SK-N-SH (cell line): ENCODE results near the gene MPC1. TPM values are rescaled to one million over a fixed set of nuclear protein-coding genes. Genes with fewer than 3 reads are reported as not detected.

Source experiments
- CTCF ChIA-PET: fragments of 300-600, 350-600 bp; formaldehyde crosslinking; extraction: SDS; loops from one replicate; lab custom pipeline; 2021; lab: Yijun Ruan, JAX
- POLR2A ChIA-PET: fragments of 350-600 bp; sonication (Branson Sonifier 250); formaldehyde crosslinking; extraction: SDS; loops from one replicate; lab custom pipeline; 2020; ENCODE audit warnings: antibody characterized with exemption, inconsistent platforms; lab: Yijun Ruan, JAX
- DNase-seq: peaks from one replicate; pipeline ENCODE4 v3.0.0; 2012
- H2AFZ ChIP-seq: fragments of 200-600 bp; sonication (generic); 2 replicates; pipeline ENCODE4 v1.8.1; 2016; ENCODE audit warnings: antibody characterized with exemption, mild to moderate bottlenecking, low read depth
- H3F3A ChIP-seq: fragments of 200-600 bp; sonication (generic); replicated peaks from 2 replicates; pipeline ENCODE3; 2016; ENCODE audit warnings: antibody characterized with exemption, mild to moderate bottlenecking; ENCODE audit not compliant: insufficient read depth
- H3K27ac ChIP-seq, 2 experiments: fragments of 200-500 bp in 1 of 2; fragments of 200-600 bp in 1 of 2; sonication (Bioruptor generic) in 1 of 2; sonication (generic), shearing (Covaris generic) in 1 of 2; 2 replicates each; pipeline versions ENCODE4 v1.5.1 to v1.6.1; 2014 to 2016; ENCODE audit warnings: low read depth in 2 of 2, inconsistent platforms in 1 of 2, low read length in 1 of 2, mild to moderate bottlenecking in 1 of 2, mixed read lengths in 1 of 2
- H3K27me3 ChIP-seq: fragments of 200-600 bp; sonication (generic), shearing (Covaris generic); 2 replicates; pipeline ENCODE4 v1.6.1; 2016; ENCODE audit warnings: mixed run types; ENCODE audit not compliant: insufficient read depth
- H3K36me3 ChIP-seq, 2 experiments: fragments of 200-500 bp in 1 of 2; fragments of 200-600 bp in 1 of 2; sonication (Bioruptor generic) in 1 of 2; sonication (generic) in 1 of 2; replicated peaks in 1 of 2; 2 replicates each; pipeline versions ENCODE3 to v1.5.1; 2014 to 2016; ENCODE audit warnings: low read length in 1 of 2, mild to moderate bottlenecking in 1 of 2; ENCODE audit not compliant: insufficient read depth in 2 of 2, control insufficient read depth in 1 of 2
- H3K4me1 ChIP-seq, 2 experiments: fragments of 200-500 bp in 1 of 2; fragments of 200-600 bp in 1 of 2; sonication (Bioruptor generic) in 1 of 2; sonication (generic), shearing (Covaris generic) in 1 of 2; 2 replicates each; pipeline versions ENCODE4 v1.5.1 to v1.6.1; 2014 to 2016; ENCODE audit warnings: low read depth in 1 of 2, low read length in 1 of 2, mixed run types in 1 of 2; ENCODE audit not compliant: insufficient read depth in 2 of 2, control insufficient read depth in 1 of 2
- H3K4me2 ChIP-seq: fragments of 200-600 bp; sonication (generic), shearing (Covaris generic); 2 replicates; pipeline ENCODE4 v1.6.1; 2017; ENCODE audit warnings: mixed run types
- H3K4me3 ChIP-seq, 2 experiments: fragments of 200-500 bp in 1 of 2; fragments of 200-600 bp in 1 of 2; sonication (Bioruptor generic) in 1 of 2; sonication (generic), shearing (Covaris generic) in 1 of 2; 2 replicates each; pipeline versions ENCODE4 v1.5.1 to v1.8.1; 2014 to 2016; ENCODE audit warnings: low read depth in 2 of 2, inconsistent platforms in 1 of 2, low read length in 1 of 2, mild to moderate bottlenecking in 1 of 2, mixed read lengths in 1 of 2, moderate library complexity in 1 of 2
- H3K79me2 ChIP-seq: fragments of 200-600 bp; sonication (generic); 2 replicates; pipeline ENCODE4 v1.8.1; 2017; ENCODE audit warnings: mild to moderate bottlenecking; ENCODE audit not compliant: insufficient read depth
- H3K9ac ChIP-seq: fragments of 200-600 bp; sonication (generic); 2 replicates; pipeline ENCODE4 v1.6.1; 2017; ENCODE audit warnings: mixed run types
- H3K9me2 ChIP-seq: fragments of 200-600 bp; sonication (generic); 2 replicates; pipeline ENCODE4 v1.6.1; 2017; ENCODE audit warnings: mixed run types
- H3K9me3 ChIP-seq: fragments of 200-600 bp; sonication (generic); 2 replicates; pipeline ENCODE4 v1.6.1; 2017; ENCODE audit warnings: mixed run types, mild to moderate bottlenecking, moderate library complexity
- H4K20me1 ChIP-seq: fragments of 200-600 bp; sonication (generic); 2 replicates; pipeline ENCODE4 v1.6.1; 2017; ENCODE audit warnings: mild to moderate bottlenecking, mixed run types; ENCODE audit not compliant: insufficient read depth
- CHD2 ChIP-seq: fragments of 150-350 bp; IDR thresholded peaks from 2 replicates; pipeline ENCODE4 v1.6.1; 2018; ENCODE audit warnings: low read length; ENCODE audit not compliant: partially characterized antibody
- EZH2phosphoT487 ChIP-seq: fragments of 200-600 bp; sonication (generic); IDR thresholded peaks from 2 replicates; pipeline ENCODE4 v1.6.1; 2017; ENCODE audit warnings: low read depth, mixed run types, mild to moderate bottlenecking, antibody characterized with exemption, moderate library complexity, borderline replicate concordance
- FOSL2 ChIP-seq: IDR thresholded peaks from 2 replicates; pipeline ENCODE4 v1.4.0; 2012; ENCODE audit warnings: low read depth, mild to moderate bottlenecking, moderate library complexity, borderline replicate concordance
- NRF1 ChIP-seq: IDR thresholded peaks from 2 replicates; pipeline ENCODE4 v1.6.1; 2012; ENCODE audit warnings: low read depth, mild to moderate bottlenecking, low read length
- REST ChIP-seq: IDR thresholded peaks from 2 replicates; pipeline ENCODE4 v1.6.1; 2012; ENCODE audit warnings: mild to moderate bottlenecking, low read depth, low read length, moderate library complexity
- RFX5 ChIP-seq: IDR thresholded peaks from 2 replicates; pipeline ENCODE4 v1.6.1; 2012; ENCODE audit warnings: mild to moderate bottlenecking, improper control_type of control experiment, low read length
- RXRA ChIP-seq: IDR thresholded peaks from 2 replicates; pipeline ENCODE4 v1.4.0; 2012; ENCODE audit warnings: low read depth, mild to moderate bottlenecking, borderline replicate concordance
- WGBS: methylation state at CpG from one replicate; pipeline ENCODE4 v1.1.6; 2017; ENCODE audit warnings: low lambda C conversion rate; 5-methylcytosine and 5-hydroxymethylcytosine counted together
- polyA plus RNA-seq, 3 experiments: library from polyadenylated mRNA; depleted of rRNA; stranded (reverse); fragments of >200 nt; gene quantifications; 2 replicates each; pipeline ENCODE4 v1.2.3, GENCODE V29; 2012
- TF ChIP-seq, protein P1 (sequence below): fragments of 150-350 bp; IDR thresholded peaks from 2 replicates; pipeline ENCODE4 v1.6.1; 2017; ENCODE audit warnings: antibody characterized with exemption, low read length, low read depth, borderline replicate concordance
- TF ChIP-seq, protein P2 (sequence below): fragments of 150-350 bp; IDR thresholded peaks from 2 replicates; pipeline ENCODE4 v1.6.1; 2016; ENCODE audit warnings: mild to moderate bottlenecking, low read depth, low read length
- TF ChIP-seq, protein P3 (sequence below): fragments of 200-600 bp; sonication (generic); IDR thresholded peaks from 2 replicates; pipeline ENCODE4 v1.6.1; 2017; ENCODE audit warnings: antibody characterized with exemption, mild to moderate bottlenecking, moderate library complexity

MPC1 gene
- polyA plus RNA-seq, 1 of the 3 experiments (the other 2 are of a cell fraction) = 13.6 TPM

GRCh38 chr6:166334878-166335277 is 47.9 kb downstream of the MPC1 start:
- CTCF ChIA-PET = interaction anchor here (1.5 kb wide), 1 partner anchor 66 kb away, joined by 4 read pairs; no protein-coding TSS in a partner anchor
- peaks cover 4% of the 10 kb centered on the region for H3F3A ChIP-seq

GRCh38 chr6:166333172-166333995 is 49.4 kb downstream of the MPC1 start:
- peaks cover 6 to 33% of the 10 kb centered on the region in 2 experiments for H3K36me3 ChIP-seq
- H3K79me2 ChIP-seq = peaks cover 99% of the 10 kb centered on the region
- WGBS = 96% methylated on average over 23 of the region's 23 CpGs
- no peak overlapping the region for H2AFZ ChIP-seq
- no peaks in the 10 kb centered on the region for H3K27me3 ChIP-seq
- no peaks in the 10 kb centered on the region for H3K9me2 ChIP-seq
- POLR2A ChIA-PET = interaction anchor here (0.6 kb wide), 1 partner anchor 13 kb away, joined by 3 read pairs; no protein-coding TSS in a partner anchor
- DNase-seq = no peak
- no peaks in the 10 kb centered on the region for H3K9me3 ChIP-seq
- CTCF ChIA-PET = interaction anchor here (1.3 to 1.5 kb wide), 2 partner anchors 48 to 67 kb away, joined by 4 read pairs; no protein-coding TSS in a partner anchor
- peaks cover 0 to 8% of the 10 kb centered on the region in 2 experiments; a peak in 2 of 4 replicates for H3K4me1 ChIP-seq
- H3F3A ChIP-seq = peaks cover 5% of the 10 kb centered on the region
- no peak overlapping the region for H3K4me3 ChIP-seq
- H3K4me2 ChIP-seq = no peak overlapping the region
- H3K9ac ChIP-seq = no peak overlapping the region
- H4K20me1 ChIP-seq = peaks cover 78% of the 10 kb centered on the region
- no peak overlapping the region for H3K27ac ChIP-seq
- TF ChIP-seq, protein P1, sequence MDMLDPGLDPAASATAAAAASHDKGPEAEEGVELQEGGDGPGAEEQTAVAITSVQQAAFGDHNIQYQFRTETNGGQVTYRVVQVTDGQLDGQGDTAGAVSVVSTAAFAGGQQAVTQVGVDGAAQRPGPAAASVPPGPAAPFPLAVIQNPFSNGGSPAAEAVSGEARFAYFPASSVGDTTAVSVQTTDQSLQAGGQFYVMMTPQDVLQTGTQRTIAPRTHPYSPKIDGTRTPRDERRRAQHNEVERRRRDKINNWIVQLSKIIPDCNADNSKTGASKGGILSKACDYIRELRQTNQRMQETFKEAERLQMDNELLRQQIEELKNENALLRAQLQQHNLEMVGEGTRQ = no peak
- no peak for TF ChIP-seq RFX5
- TF ChIP-seq, protein P2, sequence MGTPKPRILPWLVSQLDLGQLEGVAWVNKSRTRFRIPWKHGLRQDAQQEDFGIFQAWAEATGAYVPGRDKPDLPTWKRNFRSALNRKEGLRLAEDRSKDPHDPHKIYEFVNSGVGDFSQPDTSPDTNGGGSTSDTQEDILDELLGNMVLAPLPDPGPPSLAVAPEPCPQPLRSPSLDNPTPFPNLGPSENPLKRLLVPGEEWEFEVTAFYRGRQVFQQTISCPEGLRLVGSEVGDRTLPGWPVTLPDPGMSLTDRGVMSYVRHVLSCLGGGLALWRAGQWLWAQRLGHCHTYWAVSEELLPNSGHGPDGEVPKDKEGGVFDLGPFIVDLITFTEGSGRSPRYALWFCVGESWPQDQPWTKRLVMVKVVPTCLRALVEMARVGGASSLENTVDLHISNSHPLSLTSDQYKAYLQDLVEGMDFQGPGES = no peak
- no peak for TF ChIP-seq REST
- no peak for TF ChIP-seq FOSL2
- TF ChIP-seq NRF1 = no peak

More at GRCh38 chr6:166334878-166335277, 47.9 kb downstream of the MPC1 start:
- no peak for TF ChIP-seq CHD2
- TF ChIP-seq, protein P3, sequence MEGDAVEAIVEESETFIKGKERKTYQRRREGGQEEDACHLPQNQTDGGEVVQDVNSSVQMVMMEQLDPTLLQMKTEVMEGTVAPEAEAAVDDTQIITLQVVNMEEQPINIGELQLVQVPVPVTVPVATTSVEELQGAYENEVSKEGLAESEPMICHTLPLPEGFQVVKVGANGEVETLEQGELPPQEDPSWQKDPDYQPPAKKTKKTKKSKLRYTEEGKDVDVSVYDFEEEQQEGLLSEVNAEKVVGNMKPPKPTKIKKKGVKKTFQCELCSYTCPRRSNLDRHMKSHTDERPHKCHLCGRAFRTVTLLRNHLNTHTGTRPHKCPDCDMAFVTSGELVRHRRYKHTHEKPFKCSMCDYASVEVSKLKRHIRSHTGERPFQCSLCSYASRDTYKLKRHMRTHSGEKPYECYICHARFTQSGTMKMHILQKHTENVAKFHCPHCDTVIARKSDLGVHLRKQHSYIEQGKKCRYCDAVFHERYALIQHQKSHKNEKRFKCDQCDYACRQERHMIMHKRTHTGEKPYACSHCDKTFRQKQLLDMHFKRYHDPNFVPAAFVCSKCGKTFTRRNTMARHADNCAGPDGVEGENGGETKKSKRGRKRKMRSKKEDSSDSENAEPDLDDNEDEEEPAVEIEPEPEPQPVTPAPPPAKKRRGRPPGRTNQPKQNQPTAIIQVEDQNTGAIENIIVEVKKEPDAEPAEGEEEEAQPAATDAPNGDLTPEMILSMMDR = no peak
- TF ChIP-seq, protein P1 = no peak
- no peak for TF ChIP-seq EZH2phosphoT487
- TF ChIP-seq, protein P2 = no peak
- TF ChIP-seq RXRA = no peak
- TF ChIP-seq FOSL2 = no peak
- POLR2A ChIA-PET = no interaction called here
- Histone ChIP-seq H2AFZ (no peak overlapping the region), H3K4me2 (no peak overlapping the region), H4K20me1 (peaks cover 80% of the 10 kb centered on the region), H3K4me3 (no peak overlapping the region), H3K36me3 (peaks cover 3 to 24% of the 10 kb centered on the region in 2 experiments), H3K27ac (no peak overlapping the region), H3K4me1 (peaks cover 0 to 14% of the 10 kb centered on the region in 2 experiments; a peak in 2 of 4 replicates), H3K9ac (no peak overlapping the region), H3K27me3 (no peaks in the 10 kb centered on the region), H3K9me2 (no peaks in the 10 kb centered on the region), H3K79me2 (peaks cover 99% of the 10 kb centered on the region), H3K9me3 (no peaks in the 10 kb centered on the region)
- no peak for DNase-seq
- 95% methylated on average over 8 of the region's 8 CpGs for WGBS
